ENCODE results near the gene CYP27B1.

DNA sequence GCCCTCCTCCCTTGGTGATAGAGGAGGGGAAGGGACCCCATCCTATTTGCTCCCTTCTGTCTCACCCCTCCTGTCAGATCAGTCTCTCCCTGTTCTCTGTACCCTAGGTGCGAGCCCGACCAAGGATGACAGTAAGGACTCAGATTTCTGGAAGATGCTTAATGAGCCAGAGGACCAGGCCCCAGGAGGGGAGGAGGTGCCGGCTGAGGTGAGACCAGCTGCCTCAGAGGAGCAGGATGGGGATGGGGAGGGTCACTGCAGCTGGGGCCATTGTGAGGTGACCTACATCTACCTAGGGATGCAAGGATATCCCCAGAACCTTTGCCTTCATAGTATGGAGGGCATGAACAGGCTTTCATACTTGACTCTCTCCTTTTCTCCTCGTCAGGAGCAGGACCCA is 50.6 kb downstream of the CYP27B1 start:
- TF ChIP-seq POLR2AphosphoS5 (IDR thresholded peaks at IDR 0.05; ENCODE audit: low read depth, low read length), result no peak
- no peak for TF ChIP-seq POLR2A (IDR thresholded peaks at IDR 0.05; ENCODE audit: low read depth, low read length)
